Uterus (tissue), 2 donors: ENCODE data around the gene CCNL2.

Experiments used
- POLR2A ChIP-seq, 2 donors: fragments of 450-650 bp; IDR thresholded peaks; one replicate each; pipeline ENCODE4 v1.6.1; 2016; ENCODE audit warnings: antibody characterized with exemption in 2 of 2, mild to moderate bottlenecking in 1 of 2, moderate library complexity in 1 of 2
- TF ChIP-seq, protein P1 (sequence below), 4 experiments: fragments of 200-600 bp in 2 of 4; fragments of 450-650 bp in 2 of 4; sonication (generic) in 2 of 4; IDR thresholded peaks; one replicate each; pipeline ENCODE4 v1.5.1; 2016 to 2019; ENCODE audit warnings: antibody characterized with exemption in 4 of 4, mild to moderate bottlenecking in 2 of 4, moderate library complexity in 1 of 4

DNA sequence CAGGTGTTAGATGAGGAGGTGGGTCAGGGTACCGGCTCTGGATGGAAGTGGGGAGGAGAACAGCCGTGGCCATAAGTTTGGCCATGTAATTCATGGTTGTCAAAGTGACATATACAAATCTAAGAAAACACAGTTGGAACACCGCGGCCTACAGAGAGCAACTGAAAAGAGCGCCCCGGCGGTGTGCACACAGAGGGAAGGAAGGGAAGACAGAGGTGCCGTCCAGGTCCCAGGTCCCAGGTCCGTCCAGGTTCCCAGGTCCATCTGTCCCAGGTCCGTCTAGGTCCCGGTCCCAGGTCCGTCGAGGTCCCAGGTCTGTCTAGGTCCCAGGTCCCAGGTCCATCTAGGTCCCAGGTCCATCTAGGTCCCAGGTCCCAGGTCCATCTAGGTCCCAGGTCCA, 12.5 kb upstream of the CCNL2 start:
- TF ChIP-seq POLR2A (IDR thresholded peaks at IDR 0.05): no peak
- TF ChIP-seq, protein P1, sequence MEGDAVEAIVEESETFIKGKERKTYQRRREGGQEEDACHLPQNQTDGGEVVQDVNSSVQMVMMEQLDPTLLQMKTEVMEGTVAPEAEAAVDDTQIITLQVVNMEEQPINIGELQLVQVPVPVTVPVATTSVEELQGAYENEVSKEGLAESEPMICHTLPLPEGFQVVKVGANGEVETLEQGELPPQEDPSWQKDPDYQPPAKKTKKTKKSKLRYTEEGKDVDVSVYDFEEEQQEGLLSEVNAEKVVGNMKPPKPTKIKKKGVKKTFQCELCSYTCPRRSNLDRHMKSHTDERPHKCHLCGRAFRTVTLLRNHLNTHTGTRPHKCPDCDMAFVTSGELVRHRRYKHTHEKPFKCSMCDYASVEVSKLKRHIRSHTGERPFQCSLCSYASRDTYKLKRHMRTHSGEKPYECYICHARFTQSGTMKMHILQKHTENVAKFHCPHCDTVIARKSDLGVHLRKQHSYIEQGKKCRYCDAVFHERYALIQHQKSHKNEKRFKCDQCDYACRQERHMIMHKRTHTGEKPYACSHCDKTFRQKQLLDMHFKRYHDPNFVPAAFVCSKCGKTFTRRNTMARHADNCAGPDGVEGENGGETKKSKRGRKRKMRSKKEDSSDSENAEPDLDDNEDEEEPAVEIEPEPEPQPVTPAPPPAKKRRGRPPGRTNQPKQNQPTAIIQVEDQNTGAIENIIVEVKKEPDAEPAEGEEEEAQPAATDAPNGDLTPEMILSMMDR (IDR thresholded peaks at IDR 0.05): no peak
